IPS DF 19.7 (cell line): ENCODE data around the gene DNMT3B.
"Not testable (repeated sequence)": the region's sequence is repeated elsewhere in the genome, so short reads cannot be mapped to it uniquely, and the experiment has no call there.

ENCODE experiments used
- DNase-seq: peaks from one replicate; pipeline ENCODE4 v3.0.0-alpha.2; 2013; ENCODE audit warnings: low read depth, low spot score

Gene DNMT3B

GRCh38 chr20:32763202-32764004 lies 1.2 kb downstream of the DNMT3B start:
- DNase-seq: no peak

GRCh38 chr20:32764005-32764960 lies 2.1 kb downstream of the DNMT3B start:
- no peak for DNase-seq

GRCh38 chr20:32765230-32765875 lies 3.2 kb downstream of the DNMT3B start:
- not testable (repeated sequence) for DNase-seq

- DNase-seq: no peak
These were observed 5.4 kb downstream of the DNMT3B start for GRCh38 chr20:32767418-32768198.

GRCh38 chr20:32772046-32772445 lies 9.9 kb downstream of the DNMT3B start:
- DNase-seq: no peak

- no peak for DNase-seq
These were observed 11.0 kb downstream of the DNMT3B start for GRCh38 chr20:32773223-32773622.

GRCh38 chr20:32773855-32774254 lies 11.7 kb downstream of the DNMT3B start:
- no peak for DNase-seq

GRCh38 chr20:32775336-32775991 lies 13.3 kb downstream of the DNMT3B start:
- DNase-seq: no peak

GRCh38 chr20:32777177-32777956 lies 15.2 kb downstream of the DNMT3B start:
- DNase-seq: no peak

GRCh38 chr20:32779500-32780211 lies 17.5 kb downstream of the DNMT3B start:
- no peak for DNase-seq

- no peak for DNase-seq
These were observed 18.1 kb downstream of the DNMT3B start for GRCh38 chr20:32780278-32780677.

- no peak for DNase-seq
These were observed 18.8 kb downstream of the DNMT3B start for GRCh38 chr20:32780749-32781655.

GRCh38 chr20:32784369-32785080 lies 22.3 kb downstream of the DNMT3B start:
- DNase-seq: no peak

GRCh38 chr20:32786059-32786760 lies 24.0 kb downstream of the DNMT3B start:
- no peak for DNase-seq

GRCh38 chr20:32787168-32787567 lies 25.0 kb downstream of the DNMT3B start:
- DNase-seq: no peak

GRCh38 chr20:32789896-32790750 lies 27.9 kb downstream of the DNMT3B start:
- DNase-seq: no peak
